A549 (cell line): ENCODE data around the gene FGD4. TPM values are rescaled to one million over a fixed set of nuclear protein-coding genes. Genes with fewer than 3 reads are reported as not detected.

ENCODE experiments used
- ATAC-seq, 2 experiments: fragments of 200-7000 bp in 1 of 2; fragments of >200 bp in 1 of 2; cut with Nextera tagmentation in 1 of 2; cut with Tn5 transposase in 1 of 2; 3 replicates each; pipeline versions ENCODE4 v1.8.0 to v1.9.1; 2018 to 2020; ENCODE audit warnings: mild to moderate bottlenecking in 1 of 2, moderate library complexity in 1 of 2
- CTCF ChIA-PET: fragments of 300-600 bp; sonication (Branson Sonifier 250); formaldehyde crosslinking; extraction: SDS; loops from one replicate; lab custom pipeline; 2021; ENCODE audit warnings: antibody characterized with exemption, inconsistent platforms; lab: Yijun Ruan, JAX
- POLR2A ChIA-PET: fragments of 350-600 bp; formaldehyde crosslinking; extraction: SDS; loops from one replicate; lab custom pipeline; 2021; ENCODE audit warnings: antibody characterized with exemption, inconsistent platforms; lab: Yijun Ruan, JAX
- DNase-seq, 2 experiments: peaks; one replicate each; pipeline versions ENCODE4 v3.0.0 to v3.0.0-alpha.2; 2011 to 2016; ENCODE audit warnings: low read depth in 1 of 2, low spot score in 1 of 2
- FAIRE-seq: peaks from 2 replicates; lab custom pipeline; 2011; peaks lifted over from hg19 to GRCh38; lab: Jason Lieb, UNC
- H3K27ac ChIP-seq, 2 experiments: fragments of >200 bp; sonication (Bioruptor Twin); formaldehyde crosslinking; 3 replicates each; pipeline ENCODE4 v1.5.1; 2016 to 2017
- H3K4me1 ChIP-seq: fragments of >200 bp; sonication (Bioruptor Twin); formaldehyde crosslinking; 3 replicates; pipeline ENCODE4 v1.6.1; 2016
- H3K4me2 ChIP-seq: fragments of >200 bp; sonication (Bioruptor Twin); formaldehyde crosslinking; 3 replicates; pipeline ENCODE4 v1.6.1; 2016
- H3K4me3 ChIP-seq: fragments of >200 bp; sonication (Bioruptor Twin); formaldehyde crosslinking; 3 replicates; pipeline ENCODE4 v1.5.1; 2016
- H3K9me3 ChIP-seq: fragments of >200 bp; sonication (Bioruptor Twin); formaldehyde crosslinking; 3 replicates; pipeline ENCODE4 v1.6.1; 2016
- CBX2 ChIP-seq: fragments of 200-600 bp; sonication (generic); IDR thresholded peaks from 2 replicates; pipeline ENCODE4 v1.6.1; 2016; ENCODE audit warnings: low read depth, mild to moderate bottlenecking, borderline replicate concordance
- CEBPB ChIP-seq, 2 experiments: fragments of >200 bp in 1 of 2; sonication (Bioruptor Twin) in 1 of 2; formaldehyde crosslinking in 1 of 2; IDR thresholded peaks; 2 replicates each; pipeline ENCODE4 v1.6.1; 2012 to 2016
- CHD2 ChIP-seq: fragments of 150-350 bp; IDR thresholded peaks from 2 replicates; pipeline ENCODE4 v1.6.1; 2014; ENCODE audit warnings: low read length; ENCODE audit not compliant: partially characterized antibody
- CHD4 ChIP-seq: fragments of 200-600 bp; sonication (generic); IDR thresholded peaks from 2 replicates; pipeline ENCODE4 v1.6.1; 2016; ENCODE audit warnings: antibody characterized with exemption, mild to moderate bottlenecking, borderline replicate concordance
- E2F6 ChIP-seq: IDR thresholded peaks from 2 replicates; pipeline ENCODE4 v1.6.1; 2012; ENCODE audit warnings: low read depth, borderline replicate concordance
- EHF ChIP-seq: fragments of 250-450 bp; sonication (Bioruptor Pico); IDR thresholded peaks from 2 replicates; pipeline ENCODE4 v1.5.0; 2020; ENCODE audit warnings: mild to moderate bottlenecking
- EP300 ChIP-seq, 2 experiments: fragments of >200 bp; sonication (Bioruptor Twin); formaldehyde crosslinking; IDR thresholded peaks; 2 replicates in 1 of 2; 3 replicates in 1 of 2; pipeline ENCODE4 v1.6.1; 2016 to 2017
- ESRRA ChIP-seq: fragments of 150-350 bp; IDR thresholded peaks from 2 replicates; pipeline ENCODE4 v1.6.1; 2014; ENCODE audit warnings: mild to moderate bottlenecking, low read length, borderline replicate concordance
- FOSL2 ChIP-seq, 2 experiments: fragments of 450-650 bp in 1 of 2; fragments of >200 bp in 1 of 2; sonication (Bioruptor Twin) in 1 of 2; formaldehyde crosslinking; IDR thresholded peaks; 2 replicates each; pipeline versions ENCODE4 v1.5.0 to v1.6.1; 2016 to 2020; ENCODE audit warnings: mild to moderate bottlenecking in 1 of 2, moderate library complexity in 1 of 2
- HEYL ChIP-seq: fragments of 250-450 bp; sonication (Bioruptor Pico); IDR thresholded peaks from 2 replicates; pipeline ENCODE4 v1.8.0; 2021; ENCODE audit warnings: mild to moderate bottlenecking, moderate library complexity
- HOXA7 ChIP-seq: fragments of 250-450 bp; sonication (Bioruptor Pico); IDR thresholded peaks from 2 replicates; pipeline ENCODE4 v1.5.0; 2020; ENCODE audit warnings: mild to moderate bottlenecking, moderate library complexity
- HOXB5 ChIP-seq: fragments of 250-450 bp; sonication (Bioruptor Pico); IDR thresholded peaks from 2 replicates; pipeline ENCODE4 v1.5.0; 2020; ENCODE audit warnings: mild to moderate bottlenecking, moderate library complexity
- JUNB ChIP-seq: fragments of >200 bp; sonication (Bioruptor Twin); formaldehyde crosslinking; IDR thresholded peaks from 2 replicates; pipeline ENCODE4 v1.6.1; 2016
- KDM1A ChIP-seq: fragments of 200-600 bp; sonication (generic); IDR thresholded peaks from 2 replicates; pipeline ENCODE4 v1.6.1; 2016; ENCODE audit warnings: low read depth, mild to moderate bottlenecking
- KDM5A ChIP-seq: fragments of 200-600 bp; sonication (generic); IDR thresholded peaks from 2 replicates; pipeline ENCODE4 v1.6.1; 2016; ENCODE audit warnings: antibody characterized with exemption, mild to moderate bottlenecking
- MAZ ChIP-seq: fragments of 150-350 bp; IDR thresholded peaks from 2 replicates; pipeline ENCODE4 v1.6.1; 2014; ENCODE audit warnings: antibody characterized with exemption, low read depth, low read length, borderline replicate concordance
- NPAS2 ChIP-seq: fragments of 250-450 bp; sonication (Bioruptor Pico); IDR thresholded peaks from 2 replicates; pipeline ENCODE4 v1.8.0; 2022; ENCODE audit warnings: mild to moderate bottlenecking, moderate library complexity, borderline replicate concordance
- PHF8 ChIP-seq: fragments of 200-600 bp; sonication (generic); IDR thresholded peaks from 2 replicates; pipeline ENCODE4 v1.6.1; 2016; ENCODE audit warnings: low read depth, mild to moderate bottlenecking, antibody characterized with exemption, moderate library complexity, borderline replicate concordance
- POLR2AphosphoS2 ChIP-seq: conservative IDR thresholded peaks from 2 replicates; pipeline ENCODE4 v1.6.1; 2012; ENCODE audit warnings: low read length, improper control_type of control experiment, inconsistent platforms
- RFX5 ChIP-seq: fragments of 450-650 bp; IDR thresholded peaks from 2 replicates; pipeline ENCODE4 v1.7.1; 2014; ENCODE audit warnings: antibody characterized with exemption, mild to moderate bottlenecking, moderate library complexity
- RNF2 ChIP-seq: fragments of 200-600 bp; sonication (generic); IDR thresholded peaks from 2 replicates; pipeline ENCODE4 v1.6.1; 2016; ENCODE audit warnings: low read depth, mild to moderate bottlenecking, antibody characterized with exemption, moderate library complexity, borderline replicate concordance
- SMC3 ChIP-seq: fragments of >200 bp; sonication (Bioruptor Twin); formaldehyde crosslinking; IDR thresholded peaks from 3 replicates; pipeline ENCODE4 v1.6.1; 2018; ENCODE audit warnings: inconsistent platforms
- ZNF302 ChIP-seq: fragments of 250-450 bp; sonication (Bioruptor Pico); IDR thresholded peaks from 2 replicates; pipeline ENCODE4 v1.9.0; 2021; ENCODE audit warnings: inconsistent platforms, mild to moderate bottlenecking, moderate library complexity
- ZSCAN20 ChIP-seq: fragments of 250-450 bp; sonication (Bioruptor Pico); IDR thresholded peaks from 2 replicates; pipeline ENCODE4 v1.8.0; 2022; ENCODE audit warnings: mild to moderate bottlenecking, moderate library complexity
- WGBS: methylation state at CpG from one replicate; pipeline ENCODE4 v1.1.6; 2017; ENCODE audit errors: missing lambda C conversion rate; 5-methylcytosine and 5-hydroxymethylcytosine counted together
- polyA plus RNA-seq, 4 experiments: library from polyadenylated mRNA; depleted of rRNA in 3 of 4; stranded (reverse); fragments of >200 nt; fragmentation: RNase III in 1 of 4; extraction: RNeasy Plus Mini Kit Qiagen cat#74134 plus additional on column Dnase treatment in 1 of 4; gene quantifications; 2 replicates in 3 of 4; 3 replicates in 1 of 4; pipeline ENCODE4 v1.2.3, GENCODE V29; 2011 to 2017
- TF ChIP-seq, protein P1 (sequence below): fragments of >200 bp; sonication (Bioruptor Twin); formaldehyde crosslinking; IDR thresholded peaks from 2 replicates; pipeline ENCODE4 v1.6.1; 2016
- TF ChIP-seq, protein P2 (sequence below): fragments of >200 bp; sonication (Bioruptor Twin); formaldehyde crosslinking; IDR thresholded peaks from 3 replicates; pipeline ENCODE4 v1.5.1; 2016
- TF ChIP-seq, protein P3 (sequence below): fragments of >200 bp; sonication (Bioruptor Twin); formaldehyde crosslinking; IDR thresholded peaks from 3 replicates; pipeline ENCODE4 v1.6.1; 2016
- TF ChIP-seq, protein P4 (sequence below): fragments of 250-450 bp; sonication (Bioruptor Pico); IDR thresholded peaks from 2 replicates; pipeline ENCODE4 v1.5.0; 2020; ENCODE audit warnings: low read depth, mild to moderate bottlenecking, moderate library complexity

Gene FGD4
- polyA plus RNA-seq, 2 of the 4 experiments (the other 2 are of a cell fraction): 2.2 to 6.0 TPM

DNA sequence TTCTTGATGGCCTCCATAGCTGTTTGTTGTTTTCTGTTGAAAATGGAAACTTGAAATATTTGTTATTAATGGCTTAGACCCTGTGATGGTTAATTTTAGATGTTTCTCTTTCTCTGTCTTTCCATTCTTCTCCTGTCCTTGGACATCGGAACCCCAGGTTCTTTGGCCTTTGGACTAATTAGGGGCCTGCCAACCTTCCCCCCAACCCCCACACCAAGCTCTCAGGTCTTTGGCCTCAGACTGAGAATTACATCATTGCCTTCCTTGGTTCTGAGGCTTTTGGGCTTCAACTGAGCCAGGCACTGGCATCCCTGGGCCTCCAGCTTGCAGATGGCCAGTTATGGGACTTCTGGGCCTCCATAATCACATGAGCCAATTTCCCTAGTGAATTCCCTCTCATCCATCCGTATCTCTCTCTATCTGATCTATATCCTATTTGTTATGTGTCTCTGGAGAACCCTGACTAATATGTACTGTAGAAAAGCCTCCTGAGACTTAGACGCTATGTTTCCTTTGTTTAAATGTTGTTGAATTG, 71.6 kb downstream of the FGD4 start:
- Histone ChIP-seq H3K9me3 (no peaks in the 10 kb centered on the region), H3K4me1 (no peaks in the 10 kb centered on the region)
- POLR2A ChIA-PET: no interaction called here
- no peak for FAIRE-seq
- TF ChIP-seq EP300 (IDR thresholded peaks at IDR 0.05) (no peak), HEYL (CRISPR knock-in tag) (no peak), CHD2 (no peak), ZSCAN20 (CRISPR knock-in tag) (no peak), HOXA7 (CRISPR knock-in tag) (no peak), RFX5 (no peak), EHF (no peak), KDM1A (no peak), JUNB (no peak), POLR2AphosphoS2 (no peak), CEBPB (IDR thresholded peaks at IDR 0.05) (no peak), CBX2 (no peak), SMC3 (no peak), KDM5A (no peak), RNF2 (no peak)
- TF ChIP-seq, protein P1, sequence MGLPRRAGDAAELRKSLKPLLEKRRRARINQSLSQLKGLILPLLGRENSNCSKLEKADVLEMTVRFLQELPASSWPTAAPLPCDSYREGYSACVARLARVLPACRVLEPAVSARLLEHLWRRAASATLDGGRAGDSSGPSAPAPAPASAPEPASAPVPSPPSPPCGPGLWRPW: no peak
- TF ChIP-seq, protein P2, sequence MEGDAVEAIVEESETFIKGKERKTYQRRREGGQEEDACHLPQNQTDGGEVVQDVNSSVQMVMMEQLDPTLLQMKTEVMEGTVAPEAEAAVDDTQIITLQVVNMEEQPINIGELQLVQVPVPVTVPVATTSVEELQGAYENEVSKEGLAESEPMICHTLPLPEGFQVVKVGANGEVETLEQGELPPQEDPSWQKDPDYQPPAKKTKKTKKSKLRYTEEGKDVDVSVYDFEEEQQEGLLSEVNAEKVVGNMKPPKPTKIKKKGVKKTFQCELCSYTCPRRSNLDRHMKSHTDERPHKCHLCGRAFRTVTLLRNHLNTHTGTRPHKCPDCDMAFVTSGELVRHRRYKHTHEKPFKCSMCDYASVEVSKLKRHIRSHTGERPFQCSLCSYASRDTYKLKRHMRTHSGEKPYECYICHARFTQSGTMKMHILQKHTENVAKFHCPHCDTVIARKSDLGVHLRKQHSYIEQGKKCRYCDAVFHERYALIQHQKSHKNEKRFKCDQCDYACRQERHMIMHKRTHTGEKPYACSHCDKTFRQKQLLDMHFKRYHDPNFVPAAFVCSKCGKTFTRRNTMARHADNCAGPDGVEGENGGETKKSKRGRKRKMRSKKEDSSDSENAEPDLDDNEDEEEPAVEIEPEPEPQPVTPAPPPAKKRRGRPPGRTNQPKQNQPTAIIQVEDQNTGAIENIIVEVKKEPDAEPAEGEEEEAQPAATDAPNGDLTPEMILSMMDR: no peak
- TF ChIP-seq, protein P3, sequence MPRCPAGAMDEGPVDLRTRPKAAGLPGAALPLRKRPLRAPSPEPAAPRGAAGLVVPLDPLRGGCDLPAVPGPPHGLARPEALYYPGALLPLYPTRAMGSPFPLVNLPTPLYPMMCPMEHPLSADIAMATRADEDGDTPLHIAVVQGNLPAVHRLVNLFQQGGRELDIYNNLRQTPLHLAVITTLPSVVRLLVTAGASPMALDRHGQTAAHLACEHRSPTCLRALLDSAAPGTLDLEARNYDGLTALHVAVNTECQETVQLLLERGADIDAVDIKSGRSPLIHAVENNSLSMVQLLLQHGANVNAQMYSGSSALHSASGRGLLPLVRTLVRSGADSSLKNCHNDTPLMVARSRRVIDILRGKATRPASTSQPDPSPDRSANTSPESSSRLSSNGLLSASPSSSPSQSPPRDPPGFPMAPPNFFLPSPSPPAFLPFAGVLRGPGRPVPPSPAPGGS: no peak
- TF ChIP-seq, all 56 proteins: peak for 0
- 85% methylated on average over 3 of the region's 3 CpGs for WGBS
- DNase-seq (no peak), ATAC-seq (no peak)
- CTCF ChIA-PET: no interaction called here
- Histone ChIP-seq H3K4me3 (no peak overlapping the region), H3K27ac (no peak overlapping the region), H3K4me2 (no peak overlapping the region)

GRCh38 chr12:32471591-32472001, 72.2 kb downstream of the FGD4 start:
- POLR2A ChIA-PET: no interaction called here
- no peak for TF ChIP-seq EHF
- TF ChIP-seq ESRRA: no peak
- TF ChIP-seq E2F6: no peak
- no peak for TF ChIP-seq HOXB5 (CRISPR knock-in tag)
- TF ChIP-seq MAZ: no peak
- no peak for TF ChIP-seq ZNF302 (CRISPR knock-in tag)
- TF ChIP-seq CHD4: no peak
- TF ChIP-seq NPAS2 (CRISPR knock-in tag): no peak
- no peak for TF ChIP-seq PHF8
- TF ChIP-seq FOSL2 (IDR thresholded peaks at IDR 0.05): no peak
- no peak for TF ChIP-seq FOSL2 (CRISPR knock-in tag; IDR thresholded peaks at IDR 0.05)
- TF ChIP-seq, protein P4, sequence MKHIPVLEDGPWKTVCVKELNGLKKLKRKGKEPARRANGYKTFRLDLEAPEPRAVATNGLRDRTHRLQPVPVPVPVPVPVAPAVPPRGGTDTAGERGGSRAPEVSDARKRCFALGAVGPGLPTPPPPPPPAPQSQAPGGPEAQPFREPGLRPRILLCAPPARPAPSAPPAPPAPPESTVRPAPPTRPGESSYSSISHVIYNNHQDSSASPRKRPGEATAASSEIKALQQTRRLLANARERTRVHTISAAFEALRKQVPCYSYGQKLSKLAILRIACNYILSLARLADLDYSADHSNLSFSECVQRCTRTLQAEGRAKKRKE: no peak
- no peak for TF ChIP-seq RFX5
- DNase-seq: no peak
- H3K4me1 ChIP-seq: no peaks in the 10 kb centered on the region
- CTCF ChIA-PET: no interaction called here
- no peaks in the 10 kb centered on the region for H3K9me3 ChIP-seq
- no peak overlapping the region for H3K4me3 ChIP-seq
- WGBS: 50% methylated on average over 1 of the region's 1 CpG
- FAIRE-seq: no peak
- no peak overlapping the region for H3K27ac ChIP-seq
- ATAC-seq: no peak
- H3K4me2 ChIP-seq: no peak overlapping the region
